IgD-negative memory B cell (primary cell): Measurements from ENCODE around the gene COL18A1. TPM values are rescaled to one million over a fixed set of nuclear protein-coding genes. Genes with fewer than 3 reads are reported as not detected.
"Not testable (repeated sequence)": the region's sequence is repeated elsewhere in the genome, so short reads cannot be mapped to it uniquely, and the experiment has no call there.

ENCODE experiments used
- H3K27ac Mint-ChIP-seq, 3 donors: one replicate each; pipeline ENCODE4 v1.8.0; 2020 to 2022; ENCODE audit warnings: mild to moderate bottlenecking in 3 of 3, mixed read lengths in 3 of 3, moderate library complexity in 1 of 3
- H3K27me3 Mint-ChIP-seq: one replicate; pipeline ENCODE4 v1.8.0; 2021; ENCODE audit warnings: mixed read lengths
- H3K36me3 Mint-ChIP-seq: one replicate; pipeline ENCODE4 v1.8.0; 2020; ENCODE audit warnings: mild to moderate bottlenecking, mixed read lengths
- H3K4me1 Mint-ChIP-seq, 3 donors: one replicate each; pipeline ENCODE4 v1.8.0; 2020 to 2022; ENCODE audit warnings: mixed read lengths in 3 of 3, mild to moderate bottlenecking in 1 of 3
- H3K4me3 Mint-ChIP-seq, 4 donors: one replicate each; pipeline ENCODE4 v1.8.0; 2020 to 2022; ENCODE audit warnings: mild to moderate bottlenecking in 4 of 4, mixed read lengths in 4 of 4, moderate library complexity in 3 of 4
- H3K9me3 Mint-ChIP-seq, 3 donors: one replicate each; pipeline ENCODE4 v1.8.0; 2020 to 2021; ENCODE audit warnings: mixed read lengths in 3 of 3, mild to moderate bottlenecking in 1 of 3
- polyA plus RNA-seq: library from polyadenylated mRNA; unstranded; fragments of 300-500 nt; fragmentation: Illumina TruSeq; gene quantifications from one replicate; pipeline ENCODE4 v1.2.3, GENCODE V29; 2021

Gene COL18A1
- polyA plus RNA-seq, 1 donor from 2014 or later = 4.0 TPM

DNA sequence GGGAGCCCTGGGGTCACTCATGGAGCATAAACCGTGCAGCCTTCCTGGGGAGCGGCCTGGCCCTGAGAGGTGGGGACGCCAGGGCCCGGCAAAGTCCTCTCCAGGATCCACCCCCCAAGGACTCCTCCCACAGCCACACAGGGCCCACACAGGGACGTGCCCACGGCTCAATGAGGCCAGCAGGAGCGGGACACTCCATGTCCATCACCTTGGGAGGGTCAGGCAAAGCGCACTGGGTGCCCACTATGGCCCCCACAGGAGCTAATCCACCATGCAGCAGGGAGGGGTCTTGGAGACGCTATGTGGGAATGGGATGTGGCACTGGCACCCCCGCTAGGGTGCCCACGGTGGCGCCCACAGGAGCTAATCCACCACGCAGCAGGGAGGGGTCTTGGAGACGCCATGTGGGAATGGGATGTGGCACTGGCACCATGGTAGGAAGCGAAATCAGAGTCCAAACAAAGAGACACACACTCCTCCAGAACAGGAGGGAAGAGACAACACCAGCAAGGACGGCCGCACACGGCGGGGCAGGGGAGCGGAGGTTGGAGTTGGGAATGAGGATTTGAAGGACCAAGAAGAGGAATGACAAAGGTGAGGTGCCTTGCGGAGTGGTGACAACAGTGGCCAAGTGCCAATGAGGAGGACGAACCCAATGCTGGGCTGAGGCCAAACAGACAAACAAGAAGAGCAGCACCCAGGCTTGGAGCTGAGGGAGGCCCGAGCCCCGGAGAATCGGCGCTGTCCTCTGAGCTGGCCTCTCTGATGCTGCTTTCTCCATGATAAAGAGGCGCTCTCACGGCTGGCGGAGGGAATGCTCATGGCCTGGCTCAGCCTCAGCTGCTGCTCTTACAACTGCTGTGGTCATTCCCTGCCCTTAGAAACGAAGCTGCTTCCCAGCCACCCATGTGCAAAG, 155.4 kb downstream of the COL18A1 start:
- Mint-ChIP-seq H3K4me1 (peaks cover 0 to 2% (median 2%) of the 10 kb centered on the region in 3 donors), H3K36me3 (no peaks in the 10 kb centered on the region), H3K4me3 (peak overlapping the region in 1 of 4 donors; percentile 9), H3K27ac (no peak overlapping the region), H3K9me3 (peaks cover 0 to 4% (median 2%) of the 10 kb centered on the region in 3 donors), H3K27me3 (peaks cover 9% of the 10 kb centered on the region)

DNA sequence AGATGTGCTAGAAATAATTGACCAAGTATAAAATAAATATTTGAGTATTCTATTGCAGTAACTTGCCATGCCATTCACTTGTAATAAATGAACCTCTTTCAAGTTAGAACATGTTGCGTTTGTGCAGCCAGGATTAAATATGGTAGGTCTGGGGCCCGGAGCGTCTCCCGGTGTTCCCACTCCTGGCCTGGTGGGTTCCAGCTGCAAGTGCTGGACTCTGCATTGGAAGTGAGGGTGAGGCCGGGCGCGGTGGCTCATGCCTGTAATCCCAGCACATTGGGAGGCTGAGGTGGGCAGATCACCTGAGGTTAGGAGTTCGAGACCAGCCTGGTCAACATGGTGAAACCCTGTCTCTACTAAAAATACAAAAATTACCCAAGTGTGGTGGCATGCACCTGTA, 156.3 kb downstream of the COL18A1 start:
- not testable (repeated sequence) for H3K36me3 Mint-ChIP-seq, H3K27me3 Mint-ChIP-seq, H3K4me1 Mint-ChIP-seq, H3K27ac Mint-ChIP-seq, H3K4me3 Mint-ChIP-seq, H3K9me3 Mint-ChIP-seq

DNA sequence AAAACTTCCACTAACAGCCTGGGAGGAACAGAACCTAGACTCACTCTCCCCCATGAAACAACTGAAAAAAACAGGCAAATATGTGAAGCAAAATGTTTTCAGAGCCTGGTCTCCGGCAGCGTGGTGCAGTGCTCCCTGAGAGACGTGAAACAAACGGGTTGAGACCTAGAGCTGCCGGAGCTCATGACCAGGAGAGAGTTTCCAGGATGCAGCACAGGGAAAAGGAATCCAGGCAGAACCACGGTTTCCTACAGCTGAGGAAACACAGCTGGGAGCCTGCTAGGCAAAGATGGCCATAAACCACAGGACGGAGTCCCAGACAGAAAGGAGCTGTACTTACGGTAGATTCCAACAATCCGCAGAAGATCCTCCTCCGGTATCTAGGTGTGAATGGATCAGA, 157.4 kb downstream of the COL18A1 start:
- H3K4me1 Mint-ChIP-seq = peaks cover 0 to 2% (median 0%) of the 10 kb centered on the region in 3 donors
- H3K4me3 Mint-ChIP-seq = no peak overlapping the region
- peaks cover 9% of the 10 kb centered on the region for H3K27me3 Mint-ChIP-seq
- no peak overlapping the region for H3K27ac Mint-ChIP-seq
- H3K36me3 Mint-ChIP-seq = no peaks in the 10 kb centered on the region
- peaks cover 0 to 4% (median 2%) of the 10 kb centered on the region in 3 donors for H3K9me3 Mint-ChIP-seq

DNA sequence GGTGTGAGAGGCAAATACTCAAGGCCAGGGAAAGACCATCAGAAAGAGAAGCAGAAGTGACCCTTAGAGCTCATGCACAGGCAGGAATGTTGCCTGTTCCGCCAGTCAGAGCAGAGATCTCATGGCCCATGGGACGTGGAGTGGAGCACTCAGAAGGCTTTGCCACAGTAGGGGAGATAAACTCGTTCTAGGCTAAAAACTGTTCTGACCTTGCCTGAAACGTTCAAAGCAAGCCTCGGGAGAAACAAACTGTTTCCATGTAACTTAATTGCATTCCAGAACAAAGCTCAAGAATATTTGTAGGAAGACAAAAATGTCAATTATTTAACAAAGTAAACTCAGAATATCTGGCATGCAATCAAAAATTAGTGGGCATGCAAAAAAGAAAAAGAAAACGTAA, 158.0 kb downstream of the COL18A1 start:
- H3K9me3 Mint-ChIP-seq = peaks cover 0 to 4% (median 2%) of the 10 kb centered on the region in 3 donors
- no peak overlapping the region for H3K4me3 Mint-ChIP-seq
- peaks cover 0 to 2% (median 0%) of the 10 kb centered on the region in 3 donors for H3K4me1 Mint-ChIP-seq
- H3K27me3 Mint-ChIP-seq = peaks cover 9% of the 10 kb centered on the region
- no peak overlapping the region for H3K27ac Mint-ChIP-seq
- no peaks in the 10 kb centered on the region for H3K36me3 Mint-ChIP-seq

Other genes with a start within 250 kb of the COL18A1 start
- 5.9 TPM for gene POFUT2, start 117.3 kb upstream of the COL18A1 start, polyA plus RNA-seq
- 15.2 TPM for gene SLC19A1, start 137.3 kb downstream of the COL18A1 start, polyA plus RNA-seq
- 1.4 TPM for gene PCBP3, start 238.6 kb downstream of the COL18A1 start, polyA plus RNA-seq